Activated naive CD4-positive, alpha-beta T cell treated with Interleukin-2 at 50 U/mL for 16 hours (primary cell): ENCODE data around the gene FCRL5.
A peak's percentile ranks its signal among the peaks of the same experiment; 100 is the strongest.

Experiments used
- DNase-seq: peaks from one replicate; pipeline ENCODE4 v3.0.0-alpha.2; 2020

The FCRL5 gene

DNA sequence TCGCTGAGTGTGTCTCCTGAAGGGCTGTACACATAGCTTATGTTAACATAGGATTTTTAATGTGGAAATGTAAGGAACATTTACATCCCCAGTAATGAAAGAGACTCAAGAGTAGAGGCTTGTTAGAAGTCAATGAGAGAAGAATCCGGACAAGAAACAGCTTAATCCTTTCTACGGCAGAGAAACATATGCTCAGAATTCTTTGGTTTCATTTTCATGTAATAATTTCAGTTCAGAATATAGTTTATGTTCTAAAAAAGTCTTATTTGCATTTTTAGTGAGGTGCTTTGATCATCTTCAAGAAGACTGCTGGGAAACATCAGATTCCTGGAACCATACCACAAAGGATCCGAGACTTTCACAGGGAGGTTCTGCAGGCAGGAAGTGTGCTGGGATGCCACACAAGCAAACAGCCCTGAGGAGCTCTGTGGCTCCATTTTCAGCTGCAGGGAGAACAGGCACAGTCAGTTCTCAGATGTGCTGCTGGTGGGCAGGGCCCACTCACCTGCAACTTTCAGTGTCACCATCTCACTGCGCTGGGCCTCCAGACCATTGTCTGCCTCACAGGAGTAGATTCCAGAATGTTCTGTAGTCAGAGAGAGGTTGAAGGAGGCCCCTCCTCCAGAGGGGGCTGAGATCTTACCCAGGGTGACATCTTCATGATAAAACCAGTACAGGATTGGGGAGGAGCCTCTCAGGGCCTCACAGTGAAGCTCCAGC is 28.4 kb downstream of the FCRL5 start:
- DNase-seq, result no peak

DNA sequence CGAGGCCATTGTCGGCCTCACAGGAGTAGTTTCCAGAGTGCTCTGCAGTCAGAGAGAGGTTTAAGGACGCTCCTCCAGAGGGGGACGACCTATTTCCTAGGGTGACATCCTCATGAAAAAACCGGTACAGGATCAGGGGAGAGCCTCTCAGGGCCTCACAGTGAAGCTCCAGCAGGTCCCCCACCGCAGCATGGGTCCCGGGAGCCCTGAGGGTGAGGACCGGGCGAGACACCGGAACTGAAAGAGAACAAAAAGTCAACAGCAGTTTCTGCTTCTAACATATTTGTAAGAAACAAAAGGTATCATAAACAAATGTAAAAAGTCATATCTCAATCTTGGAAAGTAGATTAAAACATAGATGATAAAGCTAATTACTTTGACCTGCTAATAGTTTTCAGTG is 31.3 kb downstream of the FCRL5 start:
- no peak for DNase-seq

DNA sequence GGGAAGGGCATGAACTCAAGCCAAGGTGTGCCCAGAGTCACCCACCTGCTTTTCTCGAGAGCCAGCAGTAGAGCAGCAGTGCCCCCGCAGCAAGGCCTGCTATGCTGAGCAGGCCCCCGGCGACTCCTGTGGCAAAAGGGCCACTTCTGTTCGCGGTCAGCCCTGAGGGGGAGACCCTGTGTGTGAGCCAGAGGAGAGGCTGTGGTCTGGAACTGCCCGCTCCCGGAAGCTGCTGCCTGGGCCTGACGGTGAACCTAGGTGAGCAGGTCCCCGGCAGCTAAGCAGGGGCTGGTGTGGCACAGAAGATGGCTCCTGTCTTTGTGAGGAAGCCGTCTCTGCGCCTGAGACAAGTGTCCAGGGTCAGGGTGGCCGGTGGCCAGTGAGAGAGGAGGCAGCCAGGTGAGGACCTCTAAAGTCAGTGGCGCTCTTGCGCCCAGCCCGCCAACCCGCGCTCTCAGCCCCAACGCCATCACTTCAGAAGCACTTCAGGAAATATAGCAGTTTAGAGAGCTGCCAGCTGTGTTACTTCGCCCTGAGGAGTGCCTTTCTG is 31.9 kb downstream of the FCRL5 start:
- no peak for DNase-seq

DNA sequence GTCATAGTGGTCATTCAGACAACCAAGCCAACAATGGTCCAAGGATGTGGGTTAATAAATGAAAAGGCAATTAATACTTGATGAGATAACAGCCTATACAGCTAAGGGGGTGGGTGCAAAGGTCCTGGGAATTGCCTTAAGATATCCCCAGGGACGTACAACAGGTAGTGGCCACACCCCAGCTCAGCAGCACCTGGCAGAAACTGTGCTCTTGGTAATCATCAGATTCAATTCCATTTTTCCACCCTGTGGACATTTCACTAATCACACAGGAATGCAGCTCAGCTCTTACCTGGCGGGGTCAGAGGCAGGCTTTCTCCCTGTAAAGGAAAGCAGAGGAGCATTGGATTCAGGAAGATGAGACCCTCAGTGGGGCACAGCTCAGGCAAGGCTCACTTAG is 32.9 kb downstream of the FCRL5 start:
- DNase-seq, result no peak

DNA sequence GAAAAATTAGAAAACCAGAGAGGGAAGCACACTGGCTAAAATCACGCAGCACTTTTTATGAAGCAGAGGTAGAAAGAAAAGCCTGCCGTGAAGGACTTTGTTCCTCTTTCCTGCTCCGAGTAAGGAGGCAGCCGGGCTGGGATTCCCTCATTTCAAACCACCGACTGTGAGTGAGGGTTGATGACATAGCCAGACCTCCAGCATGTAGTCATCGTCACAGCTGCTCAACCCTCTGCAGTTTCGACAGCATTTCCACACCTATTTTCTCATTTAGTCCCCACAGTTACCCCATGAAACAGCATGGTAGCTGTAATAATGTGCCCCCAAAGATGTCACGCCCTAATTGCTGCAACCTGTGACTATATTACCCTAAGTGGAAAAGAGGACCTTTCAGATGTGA is 35.3 kb downstream of the FCRL5 start:
- DNase-seq, result no peak

DNA sequence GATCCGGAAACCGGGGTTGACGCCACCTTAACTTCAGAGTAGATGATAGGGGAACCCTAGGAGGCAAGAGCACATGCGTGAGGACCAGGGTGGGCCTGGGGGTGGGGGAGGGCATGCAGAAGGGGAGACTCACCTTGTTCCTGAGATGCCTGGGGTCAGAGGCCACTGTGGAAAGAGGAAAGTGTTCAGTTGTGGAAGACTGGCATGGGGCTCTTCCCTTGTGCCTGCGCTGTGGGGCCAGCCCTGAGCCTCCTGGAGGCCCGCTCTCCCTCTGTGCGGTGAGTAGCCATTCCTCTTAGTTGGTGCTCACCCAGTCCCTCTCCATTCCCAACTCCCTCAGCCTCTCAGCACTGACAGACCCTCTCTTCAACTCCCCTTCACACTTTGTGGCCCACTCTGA is 36.6 kb downstream of the FCRL5 start:
- no peak for DNase-seq

DNA sequence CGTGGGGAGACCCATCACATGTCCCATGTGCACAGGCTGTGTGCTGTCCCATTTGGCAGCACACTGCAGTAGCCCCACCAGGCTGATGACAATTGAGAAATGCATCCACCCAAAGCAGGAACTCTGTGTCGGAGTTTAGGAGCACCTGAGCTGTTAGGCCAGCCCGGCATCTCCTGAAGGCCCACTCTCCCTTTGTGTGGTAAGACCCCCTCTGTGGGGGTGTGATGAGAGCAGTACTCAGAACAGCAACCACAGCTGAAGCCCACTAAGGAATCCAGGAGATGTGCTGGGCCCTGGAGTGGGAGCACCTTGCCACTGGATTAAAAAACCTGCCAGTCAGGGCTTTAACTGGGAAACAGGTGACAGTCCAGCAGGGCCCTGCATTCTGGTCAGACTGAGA is 37.2 kb downstream of the FCRL5 start:
- DNase-seq, result no peak

DNA sequence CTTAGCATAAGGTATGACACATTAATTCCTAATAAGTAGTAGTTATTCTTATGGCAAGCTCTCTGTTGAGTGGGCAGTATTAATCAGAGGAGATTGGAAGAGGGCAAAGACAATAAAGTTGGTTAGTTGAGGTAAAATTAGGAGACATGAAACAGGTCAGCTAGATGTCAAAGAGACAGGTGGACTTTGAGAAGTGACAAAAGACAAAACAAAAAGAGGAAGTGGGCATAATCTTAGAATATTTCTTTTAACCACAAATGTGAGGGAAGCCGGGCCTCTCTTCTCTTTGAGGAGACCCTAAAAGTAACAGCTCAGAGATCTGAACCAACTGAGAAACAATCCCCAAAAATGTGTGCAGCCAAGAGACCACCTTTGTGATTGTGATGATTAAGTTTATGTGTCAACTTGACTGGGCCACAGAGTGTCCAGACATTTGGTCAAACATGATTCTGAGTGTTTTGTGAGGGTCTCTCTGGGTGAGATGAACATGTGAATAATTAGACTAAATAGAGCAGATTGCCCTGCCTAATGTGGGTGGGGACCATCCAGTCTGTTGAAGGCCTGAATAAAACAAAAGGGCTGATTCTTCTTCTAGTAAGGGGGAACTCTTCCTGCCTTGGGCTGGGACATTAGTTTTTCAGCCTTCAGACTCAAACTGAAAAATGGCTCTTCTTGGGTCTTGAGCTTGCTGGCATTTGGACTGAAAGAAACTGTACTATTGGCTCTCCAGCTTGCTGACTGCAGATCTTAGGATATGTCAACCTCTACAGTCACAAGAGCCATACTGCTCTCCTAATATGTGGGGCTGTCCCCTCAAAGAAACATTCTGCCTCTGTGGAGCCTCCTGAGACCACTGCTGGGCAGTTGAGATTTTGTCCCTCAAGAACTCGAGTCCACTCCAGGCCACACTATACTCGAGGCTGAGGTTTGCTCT is 40.0 kb downstream of the FCRL5 start:
- DNase-seq, result no peak

DNA sequence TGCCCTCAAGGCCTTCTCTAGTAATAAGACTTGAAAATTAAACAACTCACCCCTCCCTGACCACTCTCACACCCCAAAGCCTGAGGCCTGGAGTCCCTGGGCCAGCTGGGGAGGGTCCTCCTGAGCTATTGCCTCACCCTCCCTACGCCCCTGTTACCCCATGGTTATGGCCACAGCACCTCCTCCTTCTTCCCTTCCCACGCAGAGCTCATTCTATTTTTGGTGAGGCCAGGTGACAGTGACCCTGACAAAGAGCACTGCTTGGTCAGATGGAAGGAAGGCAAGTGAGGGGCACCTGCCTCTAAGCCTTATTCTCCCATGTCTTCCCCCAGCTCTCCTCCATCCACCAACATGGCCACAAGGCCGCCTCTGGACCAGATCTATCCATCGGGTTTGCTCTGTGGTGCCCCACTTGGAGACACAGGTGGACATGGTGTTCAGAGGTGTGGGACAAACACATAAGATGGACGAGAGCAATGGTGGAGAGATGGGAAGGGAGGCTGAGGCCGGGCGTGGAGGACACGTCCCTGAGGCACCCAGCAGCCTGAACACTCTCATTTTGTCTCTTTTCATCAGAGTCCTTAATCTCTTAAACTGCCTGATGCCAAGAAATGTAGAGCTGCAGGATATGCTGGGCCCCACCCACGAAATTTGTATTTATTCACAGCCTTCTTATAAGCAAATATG is 42.6 kb downstream of the FCRL5 start:
- DNase-seq, result no peak

DNA sequence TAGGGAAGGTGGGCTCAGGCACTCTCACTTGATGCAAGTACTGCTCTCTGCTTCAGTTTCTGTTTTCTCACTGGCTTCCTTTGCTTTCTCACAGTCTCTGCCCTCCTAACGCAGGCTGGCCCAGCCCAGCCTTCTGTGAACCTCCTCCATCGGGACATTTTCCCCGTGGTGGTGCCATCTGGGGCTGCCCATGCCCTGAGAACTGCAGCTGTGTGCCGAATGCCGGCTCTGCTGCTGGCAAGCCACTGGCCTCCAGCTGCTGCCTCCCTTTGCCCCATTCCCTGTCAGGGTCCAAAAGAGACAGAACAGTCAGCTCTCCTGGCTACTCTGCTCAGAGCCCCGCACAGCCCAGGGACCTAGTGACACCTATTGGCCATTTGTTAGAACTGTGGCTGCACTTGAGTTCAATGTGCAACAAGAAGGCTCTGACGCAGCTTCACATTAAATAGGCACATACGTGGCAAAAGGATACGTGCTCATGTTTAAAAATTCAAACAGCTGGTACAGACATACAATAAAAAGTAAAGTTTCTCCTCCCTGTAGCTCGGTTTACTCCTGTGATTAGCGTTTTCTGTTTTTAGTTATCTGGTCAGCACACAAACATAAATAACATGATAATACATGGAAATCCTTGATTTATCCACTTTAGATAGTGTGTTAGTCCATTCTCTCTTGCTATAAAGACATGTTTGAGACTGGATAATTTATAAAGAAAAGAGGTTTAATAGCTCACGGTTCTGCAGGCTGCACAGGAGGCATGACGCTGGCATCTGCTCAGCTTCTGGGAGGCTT is 46.6 kb downstream of the FCRL5 start:
- no peak for DNase-seq

DNA sequence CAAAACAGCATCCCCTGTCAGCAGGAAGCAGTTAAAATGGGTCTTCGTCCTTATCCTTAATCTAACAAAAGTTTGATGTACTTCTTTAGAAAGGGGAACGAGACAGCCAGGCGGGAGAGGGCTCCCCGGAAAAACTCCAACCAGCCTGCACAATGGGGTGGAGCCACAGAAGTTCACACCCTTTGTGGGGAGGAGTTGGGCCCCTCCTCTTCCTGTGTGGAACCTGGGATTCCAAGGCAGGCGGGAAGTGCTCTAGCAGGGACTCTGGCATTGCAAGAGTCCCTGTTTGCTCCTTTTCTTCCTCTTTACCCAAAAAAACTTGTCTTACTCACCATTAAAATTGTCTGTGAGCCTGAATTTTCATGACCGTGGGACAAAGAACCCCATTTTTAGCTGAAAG is 47.7 kb downstream of the FCRL5 start:
- no peak for DNase-seq

DNA sequence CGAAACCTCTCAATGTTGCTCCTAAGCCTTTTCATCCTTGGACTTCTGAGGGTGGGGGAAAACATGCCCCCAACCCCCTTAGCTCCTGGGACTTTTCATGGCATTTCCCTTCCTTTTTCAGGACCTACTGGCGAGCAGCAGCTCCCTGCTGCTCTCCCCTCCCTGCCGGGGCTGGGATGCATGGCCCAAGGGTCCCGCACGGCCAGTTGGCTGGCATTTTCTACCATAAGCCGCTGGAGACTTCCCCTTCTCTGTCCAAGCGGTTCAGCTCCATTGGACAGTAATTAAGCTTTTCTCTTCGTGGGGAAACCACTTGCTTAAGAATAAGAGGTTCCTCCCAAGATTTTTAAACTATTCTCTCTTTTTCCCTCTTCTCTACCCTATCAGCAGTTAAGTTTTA is 52.8 kb downstream of the FCRL5 start:
- DNase-seq, result no peak

DNA sequence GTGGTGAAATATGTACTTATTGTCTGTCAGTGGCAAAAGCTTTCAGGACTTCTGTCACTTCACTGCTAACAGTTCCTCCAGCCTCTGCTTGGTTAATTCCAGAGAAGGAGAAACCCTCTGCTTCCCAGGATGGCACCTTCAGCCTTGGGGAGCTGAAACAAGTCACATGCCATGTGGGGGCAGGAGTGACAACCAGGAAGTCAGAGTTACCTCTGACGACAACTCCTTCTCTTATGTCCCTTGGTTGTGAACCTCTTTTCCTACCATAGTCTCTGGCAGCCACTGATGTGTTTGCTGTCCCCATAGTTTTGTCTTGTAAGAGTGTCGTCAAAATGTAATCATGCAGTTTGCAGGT is 53.6 kb downstream of the FCRL5 start:
- DNase-seq, result no peak

DNA sequence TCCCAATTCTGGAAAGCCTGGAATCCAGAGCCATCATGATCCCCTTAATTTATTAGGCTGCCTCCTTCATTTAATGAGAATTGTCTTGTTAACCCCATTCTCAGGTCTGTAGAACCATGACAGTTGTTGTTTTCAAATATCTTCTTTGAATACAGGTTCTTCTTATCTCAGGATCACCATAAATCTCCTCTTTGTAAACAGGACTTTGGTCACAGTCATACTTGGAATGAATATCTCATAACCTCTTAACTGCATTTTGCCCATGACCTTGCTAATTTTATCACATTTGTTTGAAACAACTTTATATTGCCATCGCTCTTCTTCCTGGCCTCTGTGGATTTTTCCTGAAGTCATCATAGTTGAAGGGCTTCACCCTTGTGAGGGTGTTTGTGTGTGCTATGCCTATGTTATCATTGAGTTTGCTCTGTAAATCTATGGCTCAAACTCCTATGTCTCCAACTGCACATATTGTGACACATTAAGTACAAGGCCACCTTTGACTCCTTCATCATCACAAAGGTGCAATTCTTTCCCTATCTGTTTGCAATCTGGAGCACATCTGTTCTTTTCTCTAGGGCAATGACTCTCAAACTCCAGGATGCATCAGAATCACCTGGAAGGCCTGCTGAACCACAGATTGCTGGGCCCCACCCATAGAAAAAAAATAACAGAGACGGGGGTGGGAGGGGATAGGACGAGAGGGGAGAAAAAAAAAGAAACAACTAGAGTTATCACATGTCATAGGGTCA is 54.2 kb downstream of the FCRL5 start:
- no peak for DNase-seq

DNA sequence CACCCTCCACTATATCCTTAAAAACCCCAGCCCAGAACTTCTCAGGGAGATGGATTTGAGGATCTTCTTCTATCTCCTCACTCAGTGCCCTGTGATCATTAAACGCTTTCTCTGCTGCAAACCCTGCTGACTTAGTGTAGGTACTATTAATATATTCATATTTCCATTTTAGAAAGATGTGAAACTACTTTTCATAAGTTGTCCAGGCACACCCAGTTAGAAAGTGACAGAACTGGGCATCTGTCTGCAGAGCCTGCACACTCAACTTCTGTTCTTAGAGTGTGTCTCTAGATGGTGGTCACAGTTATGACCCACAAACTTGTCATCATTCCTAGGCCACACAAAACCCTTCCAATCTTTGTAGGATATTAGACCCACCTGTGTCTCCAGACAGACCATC is 55.0 kb downstream of the FCRL5 start:
- DNase-seq, result no peak

DNA sequence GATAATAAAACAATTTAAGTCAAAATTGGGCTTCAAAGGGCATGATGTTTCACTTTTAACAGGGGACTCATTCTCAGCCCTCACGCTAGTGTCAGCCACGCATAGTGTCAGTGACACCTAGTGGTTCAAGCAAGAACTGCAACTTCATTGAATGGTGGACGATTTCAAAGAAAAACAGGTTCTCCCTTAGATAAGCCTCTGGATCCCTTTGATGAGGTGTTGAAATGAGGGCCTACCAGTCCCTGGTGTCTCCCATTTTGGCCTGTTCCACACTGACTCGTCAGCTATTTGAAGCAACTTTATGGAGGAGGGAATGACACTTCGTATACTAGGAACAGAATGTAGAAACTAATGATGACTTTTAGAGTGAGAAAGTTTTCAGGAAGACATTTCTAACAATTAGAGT is 56.2 kb downstream of the FCRL5 start:
- DNase-seq, result peak; percentile 11

DNA sequence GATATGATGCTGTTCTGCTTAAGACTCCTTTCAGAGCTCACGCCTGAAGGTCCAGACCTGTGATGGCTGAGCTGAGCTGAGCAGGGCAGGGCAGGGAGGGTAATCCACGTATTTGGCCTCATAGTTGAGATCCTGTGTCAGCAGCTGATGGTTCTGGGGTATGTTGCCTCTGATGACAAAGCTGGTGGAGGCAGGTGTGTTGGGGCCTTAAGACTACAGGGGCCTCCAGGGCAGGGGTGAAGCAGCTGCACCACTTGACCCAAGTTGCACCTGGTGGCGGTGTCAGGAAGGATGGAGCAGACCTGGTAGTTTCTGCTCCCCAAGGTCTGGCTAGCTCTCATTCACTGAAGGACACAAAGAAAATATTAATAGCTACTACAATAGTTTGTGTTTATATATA is 57.0 kb downstream of the FCRL5 start:
- DNase-seq, result no peak

DNA sequence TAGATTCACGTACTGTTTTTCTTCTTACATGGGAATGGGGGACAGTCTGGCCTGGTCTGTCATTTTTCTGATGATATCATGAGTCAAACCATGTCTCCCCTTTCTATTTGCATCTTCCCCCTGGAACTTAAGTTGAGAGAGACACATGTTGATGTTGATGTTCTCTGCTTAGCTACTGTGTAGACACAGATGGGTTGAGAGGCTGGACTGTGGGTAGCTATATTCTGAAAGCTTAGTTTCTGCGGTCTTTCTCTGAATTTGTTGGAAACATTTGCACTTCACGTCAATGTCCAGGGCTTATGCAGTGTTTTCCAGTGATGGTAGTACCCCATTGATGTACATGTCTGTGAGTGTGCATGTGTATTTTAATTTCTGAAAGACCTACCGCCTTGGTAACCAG is 58.2 kb downstream of the FCRL5 start:
- no peak for DNase-seq

DNA sequence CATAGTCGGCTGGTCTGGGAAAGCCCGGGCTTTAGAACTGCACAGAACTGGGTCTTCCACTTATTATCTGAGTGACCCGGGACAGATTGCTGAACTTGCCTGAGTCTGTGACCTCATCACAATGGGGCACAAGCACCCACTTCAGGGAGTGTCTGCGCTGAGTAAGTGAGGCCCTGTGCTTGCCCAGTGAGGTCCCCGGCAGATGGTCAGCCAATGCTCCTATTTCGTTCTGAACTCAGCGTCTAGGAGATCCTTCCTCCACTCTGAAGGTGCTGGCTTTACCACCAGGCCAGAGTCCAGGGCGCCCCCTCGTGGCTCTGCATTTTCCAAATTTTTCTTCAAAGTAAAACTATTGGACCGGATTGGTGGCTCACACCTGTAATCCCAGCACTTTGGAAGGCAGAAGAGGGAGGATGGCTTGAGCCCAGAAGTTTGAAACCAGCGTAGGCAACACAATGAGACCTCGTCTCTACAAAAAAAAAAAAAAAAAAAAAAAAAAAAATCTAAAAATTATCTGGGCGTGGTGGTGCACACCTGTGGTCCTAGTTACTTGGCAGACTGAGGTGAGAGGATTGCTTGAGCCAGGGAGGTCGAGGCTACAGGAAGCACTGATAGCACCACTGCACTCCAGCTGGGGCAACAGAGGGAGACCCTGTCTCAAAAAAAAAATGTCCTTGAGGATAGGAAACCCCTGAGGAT is 61.7 kb downstream of the FCRL5 start:
- DNase-seq, result peak; percentile 37

DNA sequence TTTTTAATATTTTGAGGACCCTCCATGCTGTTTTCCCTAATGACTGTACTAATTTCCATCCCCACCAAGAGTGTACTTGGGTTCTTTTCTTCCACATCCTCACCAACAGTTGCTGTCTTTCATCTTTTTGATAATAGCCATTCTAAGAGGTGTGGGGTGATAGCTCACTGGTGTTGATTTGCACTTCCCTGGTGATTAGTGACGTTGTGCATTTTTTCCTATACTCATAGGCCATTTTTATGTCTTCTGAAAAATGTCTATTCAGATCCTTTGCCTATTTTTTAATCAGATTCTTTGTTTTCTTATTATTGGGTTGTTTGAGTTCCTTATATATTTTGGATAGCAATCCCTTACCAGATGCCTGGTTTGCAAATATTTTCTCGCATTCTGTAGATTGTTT is 64.2 kb downstream of the FCRL5 start:
- DNase-seq, result no peak

DNA sequence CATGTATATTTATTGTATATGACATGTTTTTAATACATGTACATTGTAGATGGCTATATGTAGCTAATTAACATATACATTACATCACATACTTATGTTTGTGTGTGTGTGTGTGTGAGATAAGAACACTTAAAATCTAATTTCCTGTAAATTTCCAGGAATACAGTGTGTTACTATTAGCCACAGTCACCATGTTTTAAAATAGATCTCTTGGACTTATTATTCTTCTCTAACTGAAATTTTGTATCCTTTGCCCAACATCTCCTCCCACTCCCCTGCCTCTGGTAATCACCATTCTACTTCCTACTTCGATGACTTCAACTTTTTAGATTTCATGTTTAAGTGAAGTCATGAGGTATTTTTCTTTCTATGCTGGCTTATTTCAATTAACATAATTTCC is 64.8 kb downstream of the FCRL5 start:
- no peak for DNase-seq
